Measurements from ENCODE around the gene PDSS2.
A peak's percentile ranks its signal among the peaks of the same experiment; 100 is the strongest.

PDSS2 gene

DNA sequence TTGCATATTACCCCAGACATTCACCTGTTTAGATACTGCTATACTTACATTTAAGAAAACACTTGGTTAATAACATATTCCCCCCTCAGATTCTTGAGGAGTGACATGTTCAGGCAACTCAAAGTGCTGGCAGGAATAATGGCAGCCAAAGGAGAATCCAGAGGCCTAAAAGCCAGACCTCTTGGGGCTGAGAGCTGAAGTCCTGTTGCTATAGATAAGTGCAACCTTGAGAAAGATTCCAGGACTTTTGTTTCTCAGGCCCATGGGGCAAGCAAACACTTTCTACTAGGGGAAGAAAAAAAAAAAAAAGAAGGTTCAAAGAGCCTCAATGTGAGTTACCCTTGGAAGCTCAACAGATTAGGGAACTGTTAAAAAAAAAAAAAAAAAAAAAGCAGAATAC, 211.2 kb downstream of the PDSS2 start:
- DNase-seq: no peak

DNA sequence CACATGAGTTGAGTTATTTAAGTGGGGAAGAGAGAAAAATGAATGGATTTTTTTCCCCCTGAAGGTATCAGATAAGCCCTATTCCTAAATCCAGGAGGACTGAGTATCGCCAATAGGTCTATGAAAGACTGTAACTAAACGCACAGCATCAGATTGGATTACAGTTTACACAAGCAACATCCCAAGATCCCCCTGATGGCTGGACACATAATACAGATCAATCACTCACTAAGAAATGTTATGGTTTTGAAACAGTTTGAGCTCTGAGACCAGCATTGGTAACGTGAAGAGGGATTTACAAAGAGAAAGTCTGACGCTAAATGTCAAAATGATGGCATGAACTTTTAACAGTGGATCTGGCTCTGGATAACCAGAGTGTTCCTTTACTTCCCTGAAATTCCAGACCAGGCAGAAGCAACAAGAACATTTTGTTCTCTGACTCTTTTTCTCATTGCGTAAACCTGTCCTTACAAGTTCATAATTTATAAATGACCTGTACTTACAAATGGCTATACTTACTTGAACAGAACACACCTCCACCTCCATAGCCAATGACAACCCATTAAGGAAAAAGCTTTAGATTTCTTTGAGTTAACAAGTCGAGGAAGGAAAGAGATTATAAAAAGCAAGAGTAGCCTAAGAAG, 212.3 kb downstream of the PDSS2 start:
- DNase-seq: peak; percentile 21

- DNase-seq: no peak
Measured at GRCh38 chr6:107246249-107246971, 213.0 kb downstream of the PDSS2 start.

DNA sequence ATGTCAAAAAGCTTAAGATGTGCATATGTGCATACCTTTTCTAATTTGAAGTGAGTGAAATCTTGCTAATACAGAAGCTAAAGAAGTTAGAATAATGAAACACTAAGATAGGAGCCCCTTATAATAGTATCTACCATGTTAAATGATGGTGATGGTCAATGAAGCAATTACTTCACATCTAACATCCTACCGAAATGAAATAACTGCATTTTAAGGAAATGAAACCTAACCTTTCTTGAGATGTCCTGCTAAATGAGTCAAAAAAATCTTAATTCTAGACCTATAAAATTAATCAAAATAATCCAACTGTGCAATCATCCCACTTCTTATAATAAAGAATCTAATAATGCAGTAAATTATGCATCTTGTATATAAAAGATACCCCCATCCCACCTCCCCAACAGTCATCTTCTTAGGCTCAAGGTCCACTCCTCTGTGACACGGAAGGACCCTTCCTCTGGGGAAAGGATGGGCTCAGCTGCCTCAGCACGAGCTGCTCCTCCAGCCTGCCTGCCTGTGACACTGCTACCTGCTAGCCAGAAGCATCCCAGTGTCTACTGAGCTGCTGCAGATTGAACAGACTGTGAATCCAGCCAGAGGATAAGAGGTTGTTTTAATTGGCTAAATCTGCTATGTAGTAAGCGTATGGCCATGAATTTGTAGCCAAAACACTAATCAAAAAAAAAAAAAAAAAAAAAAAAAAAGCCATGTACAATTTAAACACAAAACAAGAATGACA, 214.5 kb downstream of the PDSS2 start:
- no peak for DNase-seq

DNA sequence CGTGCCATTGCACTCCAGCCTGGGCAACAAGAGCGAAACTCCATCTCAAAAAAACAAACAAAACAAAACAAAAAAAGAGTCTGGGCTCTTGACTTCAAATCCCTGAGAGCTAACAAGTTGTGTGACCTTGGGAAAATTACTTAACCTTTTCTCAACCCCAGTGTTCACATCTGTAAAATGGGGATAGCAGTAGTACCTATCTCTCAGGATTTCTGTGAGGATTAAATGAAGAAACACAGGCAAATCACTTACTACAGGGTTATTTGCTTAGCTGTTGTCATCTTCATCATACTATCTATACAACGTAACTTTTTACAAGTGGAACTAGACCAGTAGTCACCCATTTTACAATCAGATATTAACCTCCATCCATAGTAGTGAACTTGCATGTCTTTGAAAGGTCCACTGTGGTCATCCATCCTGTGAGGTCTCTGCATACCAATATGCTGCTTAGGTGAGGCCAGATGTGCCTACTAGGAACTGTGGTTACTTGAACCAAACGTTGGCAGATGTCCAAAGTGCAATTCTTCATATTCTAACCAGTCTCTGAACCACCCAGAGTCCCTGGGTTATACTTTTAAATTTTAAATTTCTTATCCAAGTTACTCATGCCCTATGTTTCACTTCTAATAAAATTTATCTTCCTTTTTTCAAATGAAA, 215.2 kb downstream of the PDSS2 start:
- no peak for DNase-seq

DNA sequence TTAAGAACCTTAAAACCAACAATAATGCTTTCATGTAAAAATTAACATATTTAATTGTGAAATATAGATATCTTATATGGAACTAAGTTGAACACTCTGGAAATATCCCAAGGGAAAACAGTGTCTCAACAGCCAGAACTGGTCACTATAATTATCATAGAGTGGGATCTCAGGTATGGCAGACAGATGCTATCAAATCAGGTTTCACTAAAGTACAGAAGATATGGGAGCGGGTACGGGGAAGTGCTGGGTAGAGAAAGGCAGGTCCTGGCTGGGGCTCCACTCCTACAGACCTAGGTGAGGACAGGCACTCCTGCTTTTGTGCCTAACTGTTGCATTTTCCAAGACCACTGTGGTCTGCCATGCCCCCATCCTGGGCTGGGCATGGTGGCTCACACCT, 215.9 kb downstream of the PDSS2 start:
- DNase-seq: no peak

GRCh38 chr6:107237992-107238660, 221.2 kb downstream of the PDSS2 start:
- peak; percentile 21 for DNase-seq

- no peak for DNase-seq
Measured at GRCh38 chr6:107235511-107235910, 223.9 kb downstream of the PDSS2 start.

DNA sequence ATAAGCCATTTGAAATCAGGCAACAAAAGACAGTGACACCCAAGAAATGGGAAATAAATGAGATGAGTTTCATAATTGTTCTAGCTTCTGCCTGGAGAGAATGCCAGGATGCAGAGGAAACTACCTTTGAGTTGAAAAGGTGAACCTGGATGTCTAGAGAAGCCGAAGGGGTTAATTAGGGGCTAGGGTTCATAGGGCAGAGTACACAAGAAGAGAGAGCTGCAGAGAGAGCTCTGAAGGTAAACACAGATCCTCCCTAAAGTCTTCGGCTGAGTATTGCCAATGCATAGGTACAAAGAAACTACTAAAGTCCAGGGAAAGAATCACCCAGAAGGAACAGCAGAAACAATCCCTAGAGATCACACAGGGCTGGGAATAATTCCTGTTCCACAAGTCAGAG, 224.4 kb downstream of the PDSS2 start:
- DNase-seq: no peak

DNA sequence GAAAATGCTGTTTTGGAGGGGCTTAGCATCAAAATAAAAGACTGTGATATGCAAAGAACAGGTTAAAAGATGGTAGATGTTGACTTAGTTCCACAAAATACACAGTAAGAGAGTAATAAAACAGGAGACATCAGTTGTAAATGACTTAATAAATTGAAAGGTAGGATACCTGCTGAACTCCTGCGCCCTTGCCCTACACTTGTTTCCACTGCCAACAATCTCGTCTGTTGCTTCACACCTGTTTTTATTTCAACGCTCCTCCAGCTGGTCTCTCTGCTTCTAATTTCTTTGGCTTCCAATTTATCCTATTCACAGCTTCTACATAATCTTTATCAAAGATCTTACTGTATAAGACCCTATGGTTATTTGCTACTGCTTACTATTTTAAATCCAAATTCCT, 228.1 kb downstream of the PDSS2 start:
- no peak for DNase-seq

- DNase-seq: no peak
Measured at GRCh38 chr6:107230448-107230847, 228.9 kb downstream of the PDSS2 start.

- no peak for DNase-seq
Measured at GRCh38 chr6:107230024-107230423, 229.3 kb downstream of the PDSS2 start.

DNA sequence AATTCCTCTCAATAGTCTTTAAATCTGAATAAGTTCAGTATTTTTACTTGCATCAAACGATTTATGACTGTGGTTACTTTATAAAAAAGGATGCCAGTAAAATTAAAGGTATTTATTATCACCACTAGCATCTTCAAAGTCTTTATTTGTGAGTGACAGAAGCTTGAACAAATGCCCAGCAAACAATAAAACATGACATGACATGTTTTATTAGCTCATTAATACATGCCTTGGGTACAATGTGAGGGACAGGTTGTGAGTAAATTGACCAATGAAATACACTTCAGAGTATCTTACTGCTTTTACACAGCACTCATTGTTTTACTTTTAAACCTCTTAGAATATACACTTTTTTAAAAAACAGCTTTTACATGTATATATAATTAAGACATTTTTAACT, 230.6 kb downstream of the PDSS2 start:
- DNase-seq: no peak

DNA sequence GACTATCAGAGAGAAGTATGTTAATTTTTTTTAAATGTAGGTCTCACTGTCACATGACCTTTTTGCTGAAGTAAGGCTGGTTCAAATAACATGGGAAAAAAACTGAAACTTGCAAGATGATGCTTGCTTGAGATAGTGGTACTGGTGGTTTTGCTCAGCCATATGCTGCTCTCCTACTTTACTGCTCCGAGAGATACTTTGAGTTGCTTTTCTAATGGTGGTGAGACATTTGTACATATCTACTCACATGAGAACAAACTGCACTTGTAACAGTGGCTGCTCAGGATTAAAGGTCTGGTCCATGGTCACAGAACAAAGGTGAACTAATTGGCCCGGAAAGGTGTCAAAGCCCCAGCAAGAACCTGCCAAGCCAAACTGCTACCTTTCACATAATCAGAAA, 237.8 kb downstream of the PDSS2 start:
- no peak for DNase-seq

DNA sequence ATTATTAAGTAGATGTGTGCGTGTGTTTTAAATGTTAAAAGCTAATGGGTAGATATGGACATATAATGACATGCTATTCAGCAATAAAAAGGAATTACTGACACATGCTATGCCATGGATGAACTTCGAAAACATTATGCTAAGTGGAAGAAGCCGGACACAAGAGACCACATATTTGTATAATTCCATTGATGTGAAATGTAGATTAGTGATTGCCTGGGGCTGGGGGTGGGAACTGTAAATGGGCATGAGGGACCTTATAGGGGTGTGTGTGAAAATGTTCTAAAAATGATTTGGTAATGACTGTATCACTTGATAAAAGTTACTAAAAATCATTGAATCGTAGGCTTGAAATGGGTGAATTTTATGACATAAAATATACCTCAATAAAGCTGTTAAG, 239.5 kb downstream of the PDSS2 start:
- DNase-seq: no peak

- DNase-seq: no peak
Measured at GRCh38 chr6:107218142-107218541, 241.2 kb downstream of the PDSS2 start.

GRCh38 chr6:107217248-107217647, 242.1 kb downstream of the PDSS2 start:
- no peak for DNase-seq

DNA sequence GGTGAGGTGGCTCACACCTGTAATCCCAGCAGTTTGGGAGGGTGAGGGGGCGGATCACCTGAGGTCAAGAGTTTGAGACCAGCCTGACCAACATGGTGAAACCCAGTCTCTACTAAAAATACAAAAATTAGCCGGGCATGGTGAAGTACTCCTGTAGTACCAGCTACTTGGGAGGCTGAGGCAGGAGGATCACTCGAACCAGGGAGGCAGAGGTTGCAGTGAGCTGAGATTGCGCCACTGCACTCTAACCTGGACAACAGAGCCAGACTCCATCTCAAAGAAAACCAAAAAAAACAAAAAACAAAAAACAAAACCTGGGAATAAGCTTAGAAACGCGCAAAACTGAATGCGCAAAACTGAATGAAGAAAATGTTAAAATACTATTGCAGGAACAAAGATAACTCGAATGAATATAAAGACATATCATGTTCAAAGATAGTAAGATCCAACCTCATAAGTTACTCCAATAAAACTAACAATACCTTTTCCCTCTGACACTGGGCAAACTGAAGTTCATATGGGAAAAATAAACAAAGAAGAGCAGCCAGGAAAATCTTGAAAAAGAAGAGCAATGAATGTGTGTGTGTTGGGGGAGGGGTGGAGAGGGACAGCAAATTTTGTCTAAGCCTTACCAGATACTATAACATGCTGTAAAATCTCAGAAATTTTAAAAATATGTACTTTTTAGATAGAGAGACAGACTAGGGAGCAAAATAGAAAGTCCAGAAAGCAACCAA, 243.0 kb downstream of the PDSS2 start:
- DNase-seq: no peak

DNA sequence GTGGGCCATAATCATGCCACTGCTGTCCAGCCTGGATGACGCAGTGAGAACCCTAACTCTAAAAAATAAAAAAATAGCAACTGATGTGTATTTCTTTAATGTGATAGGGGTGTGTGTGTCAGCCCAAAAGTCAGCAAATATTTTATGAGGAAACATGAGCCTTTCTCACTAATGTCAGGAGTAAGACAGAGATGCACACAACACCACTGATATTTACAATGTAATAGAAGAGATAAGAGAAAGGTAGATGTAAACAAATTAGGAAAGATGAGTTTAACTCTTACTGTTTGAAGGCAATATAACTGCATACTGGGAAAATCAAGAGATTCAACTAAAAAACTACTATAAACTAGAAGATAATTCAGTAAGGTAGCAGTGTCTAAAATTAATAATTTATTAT, 244.0 kb downstream of the PDSS2 start:
- no peak for DNase-seq

- no peak for DNase-seq
Measured at GRCh38 chr6:107214655-107215054, 244.7 kb downstream of the PDSS2 start.

DNA sequence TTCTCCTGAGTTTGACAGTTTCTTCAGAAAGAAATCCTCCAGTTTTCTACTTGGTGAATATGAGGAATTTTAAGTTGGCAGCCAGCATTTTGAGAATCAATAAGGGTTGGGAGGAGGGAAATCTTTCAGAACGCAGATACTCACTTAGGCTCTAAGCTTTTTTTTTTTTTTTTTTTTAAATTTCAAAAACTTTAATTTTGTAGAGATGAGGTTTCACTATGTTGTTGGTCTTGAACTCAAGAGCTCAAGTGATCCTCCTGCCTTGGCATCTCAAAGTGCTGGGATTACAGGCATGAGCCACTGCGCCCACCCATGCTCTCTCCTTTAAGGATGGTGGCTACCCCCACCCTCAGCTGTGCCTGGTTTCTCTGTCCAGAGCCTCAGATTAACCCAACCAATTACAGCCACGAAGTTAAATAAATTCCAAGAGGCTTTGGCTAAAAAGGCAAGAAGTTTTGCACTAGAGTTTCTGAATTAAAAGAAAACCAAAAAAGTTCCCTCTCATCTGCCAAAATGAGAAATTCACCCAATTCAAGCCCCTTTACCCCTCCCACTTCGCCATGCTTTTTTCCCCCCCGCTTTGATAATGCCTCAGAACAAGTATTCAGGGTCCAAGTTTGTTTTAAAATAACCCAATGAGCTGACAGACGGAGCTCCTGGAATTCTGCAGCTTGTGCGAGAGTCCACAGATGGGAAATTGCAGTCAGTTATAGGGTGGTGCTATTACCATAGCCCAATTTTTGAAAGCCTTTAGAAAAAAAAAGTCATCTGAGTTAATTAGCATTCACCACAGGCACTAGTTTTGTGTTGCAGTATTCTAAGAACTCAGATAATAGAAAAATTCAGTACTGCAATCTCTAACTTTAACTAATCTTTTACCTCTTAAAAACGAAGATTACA, 249.7 kb downstream of the PDSS2 start:
- DNase-seq: no peak
